Measurements from ENCODE around the gene KLHDC7A.
"Not testable (repeated sequence)": the region's sequence is repeated elsewhere in the genome, so short reads cannot be mapped to it uniquely, and the experiment has no call there.

KLHDC7A gene

GRCh38 chr1:18480315-18481189 lies at the start of gene KLHDC7A:
KLHDC7A (plus strand) TSS chr1:18480930; CDS start chr1:18480982, 52 bp downstream.
- DNase-seq (ENCODE audit: low read depth in 2 of 2) = no peak

- no peak for DNase-seq (ENCODE audit: low read depth in 2 of 2)
These were observed 46.7 kb upstream of the KLHDC7A start for GRCh38 chr1:18434041-18434440.

- no peak for DNase-seq (ENCODE audit: low read depth in 2 of 2)
These were observed 40.1 kb upstream of the KLHDC7A start for GRCh38 chr1:18440385-18441226.

GRCh38 chr1:18443587-18444520 lies 36.9 kb upstream of the KLHDC7A start:
- no peak for DNase-seq (ENCODE audit: low read depth in 2 of 2)

- no peak for DNase-seq (ENCODE audit: low read depth in 2 of 2)
These were observed 36.2 kb upstream of the KLHDC7A start for GRCh38 chr1:18444563-18444962.

GRCh38 chr1:18446751-18447150 lies 34.0 kb upstream of the KLHDC7A start:
- DNase-seq (ENCODE audit: low read depth in 2 of 2) = no peak

GRCh38 chr1:18447509-18448220 lies 33.1 kb upstream of the KLHDC7A start:
- no peak for DNase-seq (ENCODE audit: low read depth in 2 of 2)

GRCh38 chr1:18448889-18449288 lies 31.8 kb upstream of the KLHDC7A start:
- no peak for DNase-seq (ENCODE audit: low read depth in 2 of 2)

- no peak for DNase-seq (ENCODE audit: low read depth in 2 of 2)
These were observed 28.2 kb upstream of the KLHDC7A start for GRCh38 chr1:18452550-18452949.

GRCh38 chr1:18458133-18459092 lies 22.3 kb upstream of the KLHDC7A start:
- no peak for DNase-seq (ENCODE audit: low read depth in 2 of 2)

- DNase-seq (ENCODE audit: low read depth in 2 of 2) = no peak
These were observed 19.1 kb upstream of the KLHDC7A start for GRCh38 chr1:18461656-18462055.

- DNase-seq (ENCODE audit: low read depth in 2 of 2) = not testable (repeated sequence)
These were observed 18.2 kb upstream of the KLHDC7A start for GRCh38 chr1:18462517-18462916.

GRCh38 chr1:18463063-18463462 lies 17.7 kb upstream of the KLHDC7A start:
- no peak for DNase-seq (ENCODE audit: low read depth in 2 of 2)

- DNase-seq (ENCODE audit: low read depth in 2 of 2) = no peak
These were observed 16.6 kb upstream of the KLHDC7A start for GRCh38 chr1:18463984-18464664.

GRCh38 chr1:18464665-18465050 lies 16.1 kb upstream of the KLHDC7A start:
- no peak for DNase-seq (ENCODE audit: low read depth in 2 of 2)

GRCh38 chr1:18466676-18467075 lies 14.1 kb upstream of the KLHDC7A start:
- no peak for DNase-seq (ENCODE audit: low read depth in 2 of 2)

GRCh38 chr1:18468570-18468969 lies 12.2 kb upstream of the KLHDC7A start:
- DNase-seq (ENCODE audit: low read depth in 2 of 2) = no peak

GRCh38 chr1:18469514-18469913 lies 11.2 kb upstream of the KLHDC7A start:
- DNase-seq (ENCODE audit: low read depth in 2 of 2) = no peak

GRCh38 chr1:18470671-18471355 lies 9.9 kb upstream of the KLHDC7A start:
- no peak for DNase-seq (ENCODE audit: low read depth in 2 of 2)

All from stimulated activated CD4-positive, alpha-beta T cell treated with anti-CD3 and anti-CD28 coated beads, Interleukin-12 subunit alpha, Interleukin-12 subunit beta, amount 100 ng/mL, for 24 hours (primary cell).